Gastrocnemius medialis (tissue), 4 donors: ENCODE measurements around the gene EFNB2. TPM values are rescaled to one million over a fixed set of nuclear protein-coding genes. Genes with fewer than 3 reads are reported as not detected.
A peak's percentile ranks its signal among the peaks of the same experiment; 100 is the strongest.

Experiments used
- ATAC-seq, 2 donors: fragments of 150-250 bp; one replicate each; pipeline ENCODE4 v1.9.1; 2016
- DNase-seq, 2 donors: peaks; one replicate each; pipeline ENCODE4 v3.0.0-alpha.2; 2019
- H3K27ac ChIP-seq, 4 donors: fragments of 200-600 bp; sonication (generic); 1 replicate in 1 of 4; 2 replicates in 3 of 4; pipeline ENCODE4 v1.5.1; 2016 to 2018; ENCODE audit warnings: mild to moderate bottlenecking in 2 of 4, moderate library complexity in 1 of 4
- H3K27me3 ChIP-seq, 3 donors: fragments of 200-600 bp; sonication (generic) in 2 of 3; 1 replicate in 1 of 3; 2 replicates in 2 of 3; pipeline versions ENCODE4 v1.5.1 to v1.6.0; 2016 to 2019; ENCODE audit warnings: mild to moderate bottlenecking in 1 of 3, moderate library complexity in 1 of 3
- H3K36me3 ChIP-seq, 2 donors: fragments of 200-600 bp; sonication (generic) in 1 of 2; one replicate each; pipeline ENCODE4 v1.5.1; 2017 to 2018
- H3K4me1 ChIP-seq, 2 donors: fragments of 200-600 bp; sonication (generic) in 1 of 2; one replicate each; pipeline ENCODE4 v1.5.1; 2016 to 2017; ENCODE audit warnings: mild to moderate bottlenecking in 2 of 2
- H3K4me3 ChIP-seq, 4 donors: fragments of 200-600 bp; sonication (generic) in 3 of 4; 1 replicate in 1 of 4; 2 replicates in 3 of 4; pipeline ENCODE4 v1.5.1; 2016 to 2019; ENCODE audit warnings: mild to moderate bottlenecking in 2 of 4
- H3K9me3 ChIP-seq, 3 donors: fragments of 200-600 bp; sonication (generic) in 2 of 3; 1 replicate in 1 of 3; 2 replicates in 2 of 3; pipeline ENCODE4 v1.5.1; 2016 to 2019
- POLR2A ChIP-seq, 2 donors: fragments of 450-650 bp; IDR thresholded peaks; one replicate each; pipeline ENCODE4 v1.6.1; 2017; ENCODE audit warnings: antibody characterized with exemption in 2 of 2, mild to moderate bottlenecking in 2 of 2, moderate library complexity in 2 of 2
- in situ Hi-C, 4 donors: fragments of 200-750 bp; cut with MboI; loops; one replicate each; pipeline versions ENCODE4 v1.15.0 to v1.8.0; 2017; ENCODE audit warnings: low sequenced_read_pairs in 4 of 4
- intact Hi-C: fragments of 100-400 bp; cut with DNase I; formaldehyde crosslinking; loops from one replicate; pipeline ENCODE4 v1.15.1; 2023; ENCODE audit warnings: low total_unique reads
- total RNA-seq, 4 donors: library from RNA; depleted of rRNA; stranded (reverse); fragments of >200 nt; gene quantifications; one replicate each; pipeline versions ENCODE4 v1.1.0 to v1.2.3, GENCODE V29; 2016
- TF ChIP-seq, protein P1 (sequence below), 5 experiments: fragments of 450-650 bp in 3 of 5; fragments of 200-600 bp in 2 of 5; sonication (generic) in 2 of 5; IDR thresholded peaks in 4 of 5; conservative IDR thresholded peaks in 1 of 5; 1 replicate in 4 of 5; 2 replicates in 1 of 5; pipeline ENCODE4 v1.5.1; 2016 to 2019; ENCODE audit warnings: antibody characterized with exemption in 5 of 5, mild to moderate bottlenecking in 3 of 5, moderate library complexity in 3 of 5

The EFNB2 gene
- total RNA-seq, 4 donors from 2014 or later = 5.7 to 9.3 (median 6.1) TPM

DNA sequence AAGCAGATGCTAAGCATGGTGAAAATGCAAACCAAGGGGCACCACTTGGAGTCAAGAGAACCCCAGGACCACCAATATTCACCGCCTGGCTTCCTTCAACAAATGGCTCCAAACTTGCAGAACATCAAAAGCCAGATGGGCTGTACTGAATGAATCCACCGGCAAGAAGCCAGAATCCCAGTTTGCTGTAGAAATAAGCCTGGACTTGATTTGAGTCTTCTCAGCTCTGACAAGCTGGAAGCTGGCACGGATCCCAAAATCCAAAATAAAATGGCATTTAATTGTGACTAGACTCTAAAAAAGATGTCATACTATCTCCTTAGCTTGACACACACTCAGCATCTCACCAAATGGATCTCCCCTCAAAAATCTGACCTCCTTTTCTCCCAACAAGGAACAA, 11.9 kb downstream of the EFNB2 start:
- intact Hi-C loops = no loop called here
- no peak overlapping the region for H3K27ac ChIP-seq
- TF ChIP-seq POLR2A (IDR thresholded peaks at IDR 0.05) = no peak
- TF ChIP-seq, protein P1, sequence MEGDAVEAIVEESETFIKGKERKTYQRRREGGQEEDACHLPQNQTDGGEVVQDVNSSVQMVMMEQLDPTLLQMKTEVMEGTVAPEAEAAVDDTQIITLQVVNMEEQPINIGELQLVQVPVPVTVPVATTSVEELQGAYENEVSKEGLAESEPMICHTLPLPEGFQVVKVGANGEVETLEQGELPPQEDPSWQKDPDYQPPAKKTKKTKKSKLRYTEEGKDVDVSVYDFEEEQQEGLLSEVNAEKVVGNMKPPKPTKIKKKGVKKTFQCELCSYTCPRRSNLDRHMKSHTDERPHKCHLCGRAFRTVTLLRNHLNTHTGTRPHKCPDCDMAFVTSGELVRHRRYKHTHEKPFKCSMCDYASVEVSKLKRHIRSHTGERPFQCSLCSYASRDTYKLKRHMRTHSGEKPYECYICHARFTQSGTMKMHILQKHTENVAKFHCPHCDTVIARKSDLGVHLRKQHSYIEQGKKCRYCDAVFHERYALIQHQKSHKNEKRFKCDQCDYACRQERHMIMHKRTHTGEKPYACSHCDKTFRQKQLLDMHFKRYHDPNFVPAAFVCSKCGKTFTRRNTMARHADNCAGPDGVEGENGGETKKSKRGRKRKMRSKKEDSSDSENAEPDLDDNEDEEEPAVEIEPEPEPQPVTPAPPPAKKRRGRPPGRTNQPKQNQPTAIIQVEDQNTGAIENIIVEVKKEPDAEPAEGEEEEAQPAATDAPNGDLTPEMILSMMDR (IDR thresholded peaks at IDR 0.05 in 4 of 5, conservative IDR thresholded peaks at IDR 0.05 in 1 of 5) = no peak
- H3K4me3 ChIP-seq = no peak overlapping the region
- H3K27me3 ChIP-seq = no peaks in the 10 kb centered on the region
- ATAC-seq = no peak
- H3K4me1 ChIP-seq = peaks cover 25 to 30% of the 10 kb centered on the region in 2 donors
- no peaks in the 10 kb centered on the region for H3K36me3 ChIP-seq
- no peak for DNase-seq
- no peaks in the 10 kb centered on the region for H3K9me3 ChIP-seq
- in situ Hi-C loops = no loop called here

DNA sequence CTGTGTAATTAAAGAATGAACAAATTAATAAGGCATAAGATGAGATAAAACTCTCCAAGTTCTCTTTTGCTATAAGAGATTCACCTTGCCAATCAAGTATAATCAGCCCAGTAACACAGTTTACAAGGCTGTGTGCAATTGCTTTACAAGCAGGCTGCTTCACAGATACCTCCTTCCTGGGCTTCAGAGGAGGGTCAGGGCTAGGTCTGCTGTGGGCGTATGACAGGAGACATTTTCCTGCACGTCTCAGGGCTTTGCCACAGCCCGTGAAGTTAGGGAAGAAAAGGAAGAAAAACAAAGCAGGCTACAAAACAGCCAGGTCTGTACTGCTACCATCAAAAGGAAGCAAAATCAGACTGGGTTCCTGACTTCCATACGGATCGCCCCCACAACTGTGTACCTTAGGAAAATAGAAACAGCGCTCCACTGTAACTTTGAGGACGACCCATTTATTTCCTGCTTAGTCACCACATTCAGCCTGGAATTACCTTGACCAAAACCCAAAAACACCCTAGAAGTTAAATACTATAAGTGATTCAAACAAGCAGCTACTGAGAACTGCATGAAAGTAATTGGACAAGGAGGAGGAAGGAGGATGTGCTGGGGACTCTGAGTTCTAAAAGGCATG, 12.4 kb downstream of the EFNB2 start:
- no peak for DNase-seq
- peaks cover 25 to 30% of the 10 kb centered on the region in 2 donors for H3K4me1 ChIP-seq
- H3K9me3 ChIP-seq = no peaks in the 10 kb centered on the region
- H3K27me3 ChIP-seq = no peaks in the 10 kb centered on the region
- intact Hi-C loops (no loop called here), in situ Hi-C loops (no loop called here)
- H3K4me3 ChIP-seq = no peak overlapping the region
- ATAC-seq = no peak
- no peak for TF ChIP-seq POLR2A (IDR thresholded peaks at IDR 0.05)
- TF ChIP-seq, protein P1 (IDR thresholded peaks at IDR 0.05 in 4 of 5, conservative IDR thresholded peaks at IDR 0.05 in 1 of 5) = no peak
- H3K27ac ChIP-seq = peak overlapping the region in 1 of 4 donors; percentile 11
- no peaks in the 10 kb centered on the region for H3K36me3 ChIP-seq

DNA sequence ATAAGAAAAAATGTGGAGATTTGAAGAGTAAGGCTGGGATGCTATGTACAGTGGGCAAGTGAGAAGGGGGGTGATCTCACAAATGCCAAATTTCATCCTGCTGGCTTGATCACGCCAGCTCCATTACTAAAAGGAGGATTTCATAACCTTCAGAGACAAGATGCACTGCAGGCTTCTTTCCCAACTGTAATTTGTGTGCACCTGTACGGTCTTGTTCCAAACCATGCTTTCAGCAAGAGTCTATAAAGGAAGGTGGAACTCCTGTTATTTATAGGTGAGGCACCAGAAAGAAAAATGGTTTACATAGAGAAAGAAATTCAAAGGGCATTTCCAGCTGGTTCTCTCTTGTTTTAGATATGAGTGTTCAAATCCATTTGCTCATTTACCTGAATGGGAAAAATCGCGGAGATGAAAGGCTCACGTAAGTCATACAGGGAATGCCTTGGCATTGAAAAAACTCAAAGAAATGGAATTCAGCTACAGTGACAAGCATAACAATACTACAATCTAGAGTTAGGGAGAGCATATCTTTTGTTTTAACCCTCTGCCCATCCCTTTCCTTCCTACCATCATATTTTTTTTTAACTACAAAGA, 13.3 kb downstream of the EFNB2 start:
- Histone ChIP-seq H3K27ac (no peak overlapping the region), H3K4me3 (no peak overlapping the region), H3K36me3 (no peaks in the 10 kb centered on the region), H3K9me3 (no peaks in the 10 kb centered on the region), H3K27me3 (no peaks in the 10 kb centered on the region), H3K4me1 (peaks cover 20 to 33% of the 10 kb centered on the region in 2 donors)
- DNase-seq = no peak
- intact Hi-C loops (no loop called here), in situ Hi-C loops (no loop called here)
- TF ChIP-seq, protein P1 (IDR thresholded peaks at IDR 0.05 in 4 of 5, conservative IDR thresholded peaks at IDR 0.05 in 1 of 5) = no peak
- TF ChIP-seq POLR2A (IDR thresholded peaks at IDR 0.05) = no peak
- no peak for ATAC-seq

DNA sequence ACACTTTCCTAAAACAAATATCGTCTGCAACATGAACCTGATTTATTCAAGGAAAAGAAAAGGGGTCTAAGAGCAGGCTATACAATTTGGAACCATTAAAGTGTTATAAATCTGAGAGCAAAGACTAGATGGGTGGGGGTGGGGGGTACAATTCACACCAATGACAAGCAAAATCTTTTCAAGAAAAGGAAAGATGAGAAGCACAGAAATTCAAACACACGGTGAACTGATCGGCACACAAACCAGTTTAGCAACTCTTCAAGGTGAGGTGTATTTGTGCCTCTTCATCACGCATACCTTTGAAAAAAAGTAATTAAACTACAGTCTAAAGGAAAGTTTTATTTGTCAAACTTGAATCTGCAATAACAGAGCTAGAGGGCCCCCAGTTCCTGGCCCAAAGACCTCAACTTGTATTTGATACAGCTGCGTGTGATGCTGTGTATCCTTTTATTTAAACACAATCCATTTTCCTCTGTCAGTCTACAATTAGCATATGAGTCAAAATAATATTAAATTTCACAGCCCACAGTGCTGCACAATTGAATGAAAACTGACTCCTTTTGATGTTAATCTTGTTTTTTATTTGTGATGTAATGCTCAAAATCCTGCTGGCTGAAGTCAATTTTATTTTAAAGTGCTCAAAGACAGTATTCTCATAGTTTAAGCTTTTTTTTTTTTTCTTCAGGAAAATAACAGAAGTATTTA, 14.2 kb downstream of the EFNB2 start:
- Histone ChIP-seq H3K27me3 (no peaks in the 10 kb centered on the region), H3K36me3 (no peaks in the 10 kb centered on the region), H3K9me3 (no peaks in the 10 kb centered on the region), H3K4me1 (peaks cover 20 to 37% of the 10 kb centered on the region in 2 donors), H3K4me3 (no peak overlapping the region), H3K27ac (no peak overlapping the region)
- DNase-seq (no peak), ATAC-seq (no peak)
- intact Hi-C loops = no loop called here
- in situ Hi-C loops = no loop called here
- TF ChIP-seq POLR2A (IDR thresholded peaks at IDR 0.05) = no peak
- TF ChIP-seq, protein P1 (IDR thresholded peaks at IDR 0.05 in 4 of 5, conservative IDR thresholded peaks at IDR 0.05 in 1 of 5) = no peak
